ENCODE data around the gene LIMK1.
"Not testable (repeated sequence)": the region's sequence is repeated elsewhere in the genome, so short reads cannot be mapped to it uniquely, and the experiment has no call there.

The LIMK1 gene

DNA sequence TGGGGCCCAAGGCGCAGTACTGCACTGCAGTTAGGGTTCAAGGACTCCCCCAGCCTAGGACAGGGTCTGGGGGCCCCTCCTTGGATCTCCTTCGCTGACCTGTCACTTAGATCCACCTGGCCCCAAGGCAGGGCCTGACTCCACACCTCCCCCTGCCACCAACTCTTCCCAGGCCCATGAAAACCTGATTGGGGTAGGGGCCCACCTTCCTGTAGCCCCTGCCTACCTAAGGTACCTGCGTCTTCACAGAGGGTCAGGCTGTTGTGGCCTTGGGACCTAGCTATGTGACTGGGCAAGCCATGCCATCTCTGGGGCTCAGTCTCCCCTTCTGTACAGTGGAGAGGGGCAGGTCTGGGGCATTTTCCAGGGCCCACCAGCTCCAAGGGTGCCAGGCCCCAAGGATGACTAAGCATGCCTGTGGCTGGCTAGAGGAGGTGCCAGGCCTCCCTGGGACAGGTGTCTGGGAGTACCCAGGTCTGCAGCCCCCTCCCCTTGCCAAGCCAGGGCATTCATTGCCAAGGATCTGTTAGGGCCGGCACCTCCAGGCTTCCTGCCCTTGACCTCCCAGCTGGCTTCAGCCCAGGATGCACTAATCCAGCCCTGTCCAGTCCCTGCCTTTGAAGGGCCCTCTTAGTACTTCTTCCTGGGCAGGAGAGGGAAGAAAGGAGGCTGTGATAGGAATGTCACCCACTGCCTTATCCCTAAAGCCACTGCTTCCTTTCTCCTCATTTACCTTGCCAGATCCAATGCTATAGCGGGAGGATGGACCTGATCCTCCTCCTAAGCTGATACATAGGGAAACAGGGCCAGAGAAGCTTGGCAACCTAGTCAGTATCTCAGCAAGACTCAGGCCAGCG, 1.3 kb downstream of the LIMK1 start:
- no peak for DNase-seq (ENCODE audit: low read depth)

DNA sequence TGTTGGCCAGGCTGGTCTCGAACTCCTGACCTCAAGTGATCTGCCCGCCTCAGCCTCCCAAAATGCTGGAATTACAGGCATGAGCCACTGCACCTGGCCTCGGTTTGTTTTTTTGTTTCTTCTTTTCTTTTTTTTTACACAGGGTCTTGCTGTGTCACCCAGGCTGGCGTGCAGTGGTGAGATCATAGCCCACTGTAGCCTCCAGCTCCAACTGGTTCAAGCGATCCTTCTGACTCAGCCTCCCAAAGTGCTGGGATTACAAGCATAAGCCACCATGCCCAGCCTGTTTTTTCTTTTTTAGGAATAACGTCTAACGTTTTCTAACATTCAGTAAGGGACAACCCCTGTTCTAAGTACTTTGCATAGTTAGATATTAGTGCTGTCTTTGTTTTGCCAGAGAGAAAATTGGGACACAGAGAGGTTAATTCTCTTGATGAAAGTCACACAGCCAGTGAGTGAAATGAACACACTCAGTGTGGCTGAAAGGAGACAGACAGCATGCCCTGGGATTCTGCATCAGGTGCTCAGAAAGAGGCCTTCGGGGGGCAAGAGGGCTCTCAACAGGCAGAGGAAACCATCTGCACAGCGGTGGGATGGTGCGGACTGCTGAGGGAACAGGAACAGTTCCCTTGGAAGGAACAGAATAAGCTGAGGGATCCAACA, 4.3 kb downstream of the LIMK1 start:
- DNase-seq (ENCODE audit: low read depth), result no peak

DNA sequence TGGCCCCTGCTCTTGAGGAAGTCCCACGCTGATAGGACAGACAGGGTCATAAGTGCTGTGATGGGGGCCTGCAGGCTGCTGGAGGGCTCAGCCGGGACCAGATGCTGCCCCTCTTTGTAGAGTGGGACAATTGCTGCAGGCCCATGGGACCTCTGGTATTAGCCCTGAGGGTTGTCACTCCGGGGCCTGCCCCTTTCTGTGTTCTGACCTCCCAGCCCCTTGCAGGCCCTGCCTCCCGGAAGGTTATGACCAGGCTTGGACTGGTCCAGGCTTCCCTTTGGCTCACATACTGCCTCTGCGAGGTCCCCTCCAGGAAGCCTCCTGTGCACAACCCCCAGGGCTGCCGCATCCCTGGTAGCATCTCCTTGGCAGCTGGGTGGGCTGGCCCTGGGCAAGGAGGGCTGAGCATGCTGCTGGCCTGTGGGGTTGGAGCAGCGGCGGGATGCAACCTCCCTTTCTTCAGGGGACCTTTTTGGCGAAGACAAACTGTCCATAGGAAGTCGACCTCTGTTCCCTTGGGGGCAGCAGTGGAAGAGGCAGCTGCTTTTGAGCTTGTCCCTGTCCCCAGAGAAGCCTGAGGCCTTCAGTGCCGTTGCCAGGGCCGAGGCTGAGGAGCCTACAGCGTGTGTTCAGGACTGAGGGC, 8.8 kb downstream of the LIMK1 start:
- no peak for DNase-seq (ENCODE audit: low read depth)

DNA sequence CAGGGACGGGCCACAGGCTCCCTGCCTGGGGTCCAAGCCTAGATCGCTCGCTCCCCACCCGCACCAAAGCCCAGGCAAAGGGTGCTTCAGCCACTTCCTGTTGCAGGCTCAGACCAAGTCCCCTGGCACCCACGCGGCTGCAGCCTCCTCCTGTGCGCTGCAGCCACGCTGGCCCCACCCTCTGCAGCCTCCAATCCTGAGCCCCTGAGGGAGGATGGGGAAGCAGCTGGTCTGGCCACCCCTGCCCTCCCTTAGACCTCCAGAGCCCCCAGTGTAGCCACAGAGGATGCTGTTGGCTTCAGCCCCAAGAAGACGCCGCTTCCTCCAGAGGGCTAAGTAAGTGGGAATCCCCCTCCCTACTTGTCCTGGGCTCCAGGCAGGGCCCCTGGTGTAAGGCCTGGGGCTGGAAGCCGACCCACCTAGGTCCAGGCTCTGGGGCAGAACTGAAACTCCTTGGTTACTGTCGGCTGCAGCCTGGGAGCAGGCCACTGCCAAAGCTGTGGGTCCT, 9.4 kb downstream of the LIMK1 start:
- DNase-seq (ENCODE audit: low read depth), result no peak

DNA sequence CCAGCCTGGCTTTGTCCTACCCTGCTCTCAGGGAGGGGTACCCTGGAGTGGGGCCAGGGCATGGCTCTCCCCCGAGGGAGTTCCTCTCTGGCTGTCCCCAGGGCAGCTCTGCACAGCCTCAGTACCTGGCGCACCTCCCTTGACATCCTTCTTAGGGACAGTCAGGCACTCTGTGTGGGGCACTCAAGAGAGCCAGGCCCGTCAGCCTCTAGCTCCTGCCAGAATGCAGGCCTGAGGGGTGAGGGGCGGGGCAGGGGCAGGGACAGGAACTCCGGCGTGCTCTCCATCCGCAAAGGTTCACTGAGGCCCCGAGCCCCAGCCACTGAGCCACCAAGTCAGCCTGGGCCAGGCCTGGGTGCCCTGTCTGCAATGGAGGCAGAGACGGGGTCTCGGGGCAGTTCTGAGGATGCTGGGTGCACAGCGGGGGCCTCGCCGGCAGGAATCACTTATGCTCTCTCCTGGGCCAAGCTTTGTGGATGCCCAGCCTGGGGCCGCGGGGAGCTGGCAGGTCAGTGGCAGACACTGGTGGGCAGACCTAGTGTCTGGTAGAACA, 10.1 kb downstream of the LIMK1 start:
- DNase-seq (ENCODE audit: low read depth), result no peak

DNA sequence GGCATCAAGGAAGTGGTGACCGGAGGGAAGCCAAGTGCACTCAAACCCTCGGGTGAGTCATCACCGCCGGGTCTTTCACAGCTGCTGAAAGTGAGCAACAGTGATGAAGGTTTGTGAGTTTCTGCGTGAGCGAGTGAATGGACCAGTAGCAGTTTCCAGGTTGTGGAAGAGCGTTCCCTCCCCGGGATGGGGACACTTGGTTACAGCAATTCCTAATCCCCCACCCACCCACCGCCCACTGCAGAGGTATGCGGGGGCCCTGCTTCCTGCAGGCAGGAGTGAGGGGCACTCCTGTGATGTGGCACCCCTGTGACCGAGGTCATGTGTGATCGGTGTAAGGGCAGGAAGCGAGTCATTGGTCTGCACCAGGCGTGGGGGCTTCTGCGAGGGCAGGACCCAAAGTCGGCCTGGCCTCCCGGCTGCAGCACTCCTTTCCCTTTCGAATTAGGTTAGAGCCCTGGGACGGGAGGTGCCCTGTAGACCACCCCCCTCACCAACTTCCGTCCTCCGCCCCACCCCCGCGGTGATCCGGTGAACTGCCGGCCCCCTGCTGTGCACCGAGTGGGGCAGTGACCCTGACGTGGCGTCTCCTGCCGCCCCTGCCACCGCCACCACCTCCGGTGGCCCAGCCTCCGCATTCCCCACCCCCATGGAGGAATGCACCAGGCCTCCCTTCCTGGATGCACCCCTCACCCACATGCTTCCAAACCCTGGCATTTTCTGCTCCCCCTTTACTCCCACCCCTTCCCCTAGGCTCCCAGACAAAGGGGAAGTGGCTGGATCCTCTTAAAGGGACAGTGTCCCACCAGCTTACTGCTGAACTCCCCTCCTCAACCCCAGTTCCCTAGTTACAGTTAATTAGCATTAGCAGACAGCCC, 10.9 kb downstream of the LIMK1 start:
- DNase-seq (ENCODE audit: low read depth), result peak; percentile 61

DNA sequence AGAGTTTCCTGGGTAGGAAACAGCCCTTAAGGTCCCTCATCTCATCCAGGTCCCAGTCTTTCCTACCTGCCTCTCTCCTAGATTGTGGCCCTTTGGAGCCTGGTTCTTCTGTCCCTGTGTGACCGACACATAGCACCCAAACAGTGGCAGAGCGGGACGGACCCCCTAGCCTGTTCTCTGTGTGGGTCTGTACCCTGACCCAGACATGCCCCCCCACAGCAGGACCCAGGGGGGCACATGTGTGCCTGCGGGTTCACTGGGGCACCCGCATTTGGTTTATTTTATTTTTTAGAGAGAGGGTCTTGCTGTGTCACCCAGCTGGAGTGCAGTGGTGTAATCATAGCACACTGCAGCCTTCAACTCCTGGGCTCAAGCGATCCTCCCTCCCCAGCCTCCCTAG, 11.5 kb downstream of the LIMK1 start:
- no peak for DNase-seq (ENCODE audit: low read depth)

DNA sequence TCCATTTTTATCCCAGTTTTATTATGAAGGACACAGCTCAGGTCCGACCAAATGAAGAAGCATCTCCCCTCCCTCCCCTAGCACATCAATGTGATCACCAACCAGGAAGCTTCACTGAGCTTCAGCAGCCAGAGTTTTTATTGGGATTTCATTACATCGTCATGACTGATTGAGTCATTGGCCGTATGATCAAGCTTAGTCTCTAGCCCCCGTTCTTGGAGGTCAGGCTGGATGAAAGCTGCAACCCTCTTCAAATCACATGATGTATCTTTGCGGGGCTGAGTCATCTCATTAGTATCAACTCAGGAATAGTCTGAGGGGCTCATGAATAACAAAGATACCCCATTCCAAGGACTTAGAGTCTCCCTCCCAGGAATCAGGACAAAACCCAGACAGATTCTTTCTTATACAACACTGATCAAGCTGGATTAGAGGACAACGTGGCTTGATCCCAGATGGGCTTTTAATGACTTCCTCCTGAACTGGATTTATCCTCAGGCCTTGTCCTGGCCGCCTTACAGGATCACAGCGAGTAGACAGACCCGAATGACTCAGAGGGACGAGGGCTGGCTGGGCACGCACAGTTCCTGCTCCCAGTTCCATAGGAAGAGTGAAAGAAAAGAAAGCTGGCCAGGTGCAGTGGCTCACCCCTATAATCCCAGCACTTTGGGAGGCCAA, 14.5 kb downstream of the LIMK1 start:
- no peak for DNase-seq (ENCODE audit: low read depth)

DNA sequence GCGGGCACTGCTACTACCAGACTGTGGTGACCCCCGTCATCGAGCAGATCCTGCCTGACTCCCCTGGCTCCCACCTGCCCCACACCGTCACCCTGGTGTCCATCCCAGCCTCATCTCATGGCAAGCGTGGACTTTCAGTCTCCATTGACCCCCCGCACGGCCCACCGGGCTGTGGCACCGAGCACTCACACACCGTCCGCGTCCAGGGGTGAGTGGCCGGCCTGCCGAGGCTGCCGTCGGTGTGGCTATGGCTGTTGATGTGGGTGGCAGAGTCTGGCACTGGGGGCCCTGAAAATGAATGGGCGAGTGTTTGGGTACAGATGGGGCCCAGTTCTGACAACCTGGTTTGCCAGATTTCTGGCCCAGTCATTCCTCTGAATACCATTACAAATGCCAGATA, 15.4 kb downstream of the LIMK1 start:
- no peak for DNase-seq (ENCODE audit: low read depth)

DNA sequence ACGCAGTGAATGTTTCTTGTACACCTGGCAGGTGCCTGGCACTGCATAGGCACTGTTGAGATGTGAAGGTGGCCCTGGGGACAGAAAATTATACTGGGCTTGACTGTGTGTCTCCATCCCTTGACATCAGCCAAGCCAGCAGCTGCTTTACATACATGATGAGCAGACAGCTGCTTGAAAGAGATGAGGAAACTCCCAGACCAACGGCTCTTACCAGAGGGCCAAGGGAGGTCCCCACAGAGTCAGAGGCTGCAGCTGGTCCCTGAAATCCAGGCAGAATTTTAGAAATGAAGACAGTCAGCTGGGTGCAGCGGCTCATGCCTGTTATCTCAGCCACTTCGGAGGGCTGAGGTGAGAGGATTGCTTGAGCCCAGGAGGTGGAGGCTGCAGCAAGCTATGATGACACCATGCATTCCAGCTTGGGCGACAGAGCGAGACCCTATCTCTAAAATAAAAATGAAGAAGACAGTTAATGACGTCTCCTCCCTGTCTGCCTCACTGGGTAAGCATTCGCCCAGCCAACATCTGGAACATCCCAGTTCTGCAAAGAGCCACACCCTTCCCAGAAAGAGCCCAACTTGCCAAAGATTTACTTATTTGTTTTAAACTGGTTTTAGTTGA, 17.6 kb downstream of the LIMK1 start:
- no peak for DNase-seq (ENCODE audit: low read depth)

DNA sequence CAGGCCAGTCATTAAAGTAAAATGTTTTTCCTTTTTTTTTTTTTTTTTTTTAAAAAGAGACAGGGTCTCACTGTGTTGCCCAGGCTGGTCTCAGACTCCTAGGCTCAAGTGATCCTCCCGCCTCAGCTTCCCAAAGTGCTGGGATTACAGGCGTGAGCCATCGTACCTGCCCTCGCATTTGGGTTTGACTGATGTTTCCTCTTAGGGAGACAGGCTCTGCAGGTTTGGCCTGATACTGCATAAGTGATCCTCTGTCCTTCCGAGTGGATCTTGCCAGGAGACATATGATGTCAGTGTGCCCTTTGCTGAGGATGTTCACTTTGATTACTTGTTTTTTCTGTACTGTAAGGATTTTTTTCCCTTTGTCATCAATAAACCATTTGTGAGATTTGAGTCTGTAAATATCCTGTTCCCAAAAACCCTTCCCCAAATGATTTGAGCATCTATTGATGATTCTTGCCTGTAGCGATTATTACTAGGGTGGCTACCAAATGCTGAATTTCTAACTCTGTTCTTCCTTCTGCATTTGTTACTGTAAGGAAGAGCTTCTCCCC, 19.7 kb downstream of the LIMK1 start:
- no peak for DNase-seq (ENCODE audit: low read depth)

DNA sequence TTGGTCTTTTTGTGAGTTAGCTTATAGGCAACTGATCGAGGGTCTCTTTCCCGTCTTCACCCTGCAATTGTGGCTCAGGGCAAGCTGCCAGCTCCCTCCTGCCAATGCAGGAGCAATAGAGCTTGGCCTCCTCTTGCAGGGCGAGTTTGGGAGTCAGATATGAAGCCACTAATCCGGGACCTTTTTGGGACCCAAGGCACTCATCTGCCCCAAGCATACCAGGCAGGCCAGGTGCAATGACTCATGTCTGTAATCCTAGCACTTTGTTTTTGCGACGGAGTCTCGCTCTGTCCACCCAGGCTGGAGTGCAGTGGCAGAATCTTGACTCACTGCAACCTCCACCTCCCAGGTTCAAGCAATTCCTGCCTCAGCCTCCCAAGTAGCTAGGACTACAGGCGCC, 21.1 kb downstream of the LIMK1 start:
- no peak for DNase-seq (ENCODE audit: low read depth)

DNA sequence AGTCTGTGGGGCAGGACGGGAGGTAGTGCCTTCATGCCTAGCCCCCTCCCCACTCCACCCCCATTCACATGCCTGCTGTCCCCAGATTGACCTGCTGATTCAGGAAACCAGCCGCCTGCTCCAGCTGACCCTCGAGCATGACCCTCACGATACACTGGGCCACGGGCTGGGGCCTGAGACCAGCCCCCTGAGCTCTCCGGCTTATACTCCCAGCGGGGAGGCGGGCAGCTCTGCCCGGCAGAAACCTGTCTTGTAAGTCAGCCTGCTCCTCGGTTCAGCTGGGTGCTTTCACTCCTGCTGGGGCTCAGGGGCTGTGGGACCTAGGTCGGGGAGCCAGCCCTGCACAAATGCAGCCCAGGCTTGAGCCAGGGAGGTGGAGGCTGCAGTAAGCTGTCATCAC, 22.4 kb downstream of the LIMK1 start:
- no peak for DNase-seq (ENCODE audit: low read depth)

DNA sequence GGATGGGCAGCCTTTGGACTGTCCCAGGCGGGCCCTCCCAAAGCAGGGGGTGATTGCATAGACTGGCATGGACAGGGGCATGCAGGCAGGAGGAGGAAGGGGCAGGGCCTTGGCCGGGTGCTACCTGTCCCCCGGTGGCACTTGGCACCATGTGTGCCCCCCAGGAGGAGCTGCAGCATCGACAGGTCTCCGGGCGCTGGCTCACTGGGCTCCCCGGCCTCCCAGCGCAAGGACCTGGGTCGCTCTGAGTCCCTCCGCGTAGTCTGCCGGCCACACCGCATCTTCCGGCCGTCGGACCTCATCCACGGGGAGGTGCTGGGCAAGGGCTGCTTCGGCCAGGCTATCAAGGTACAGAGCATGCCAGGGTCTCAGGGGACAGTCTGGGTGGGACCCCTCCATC, 23.2 kb downstream of the LIMK1 start:
- no peak for DNase-seq (ENCODE audit: low read depth)

DNA sequence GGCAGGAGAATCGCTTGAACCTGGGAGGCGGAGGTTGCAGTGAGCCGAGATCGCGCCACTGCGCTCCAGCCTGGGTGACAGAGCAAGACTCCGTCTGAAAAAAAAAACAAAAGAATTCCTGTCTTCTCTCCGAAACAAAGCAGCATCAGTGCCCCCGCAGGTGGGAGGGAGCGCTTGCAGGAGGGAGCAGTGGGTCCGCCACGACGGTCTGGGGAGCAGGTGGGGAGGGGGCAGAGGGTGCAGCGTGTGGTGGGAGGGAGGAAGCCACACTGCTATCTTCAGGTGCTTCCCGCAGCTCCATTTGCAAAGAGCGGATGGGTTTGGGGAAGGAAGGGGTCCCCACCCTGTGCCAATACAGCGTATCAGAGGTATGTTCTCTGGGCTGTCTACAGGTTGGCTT, 31.7 kb downstream of the LIMK1 start:
- DNase-seq (ENCODE audit: low read depth), result no peak

DNA sequence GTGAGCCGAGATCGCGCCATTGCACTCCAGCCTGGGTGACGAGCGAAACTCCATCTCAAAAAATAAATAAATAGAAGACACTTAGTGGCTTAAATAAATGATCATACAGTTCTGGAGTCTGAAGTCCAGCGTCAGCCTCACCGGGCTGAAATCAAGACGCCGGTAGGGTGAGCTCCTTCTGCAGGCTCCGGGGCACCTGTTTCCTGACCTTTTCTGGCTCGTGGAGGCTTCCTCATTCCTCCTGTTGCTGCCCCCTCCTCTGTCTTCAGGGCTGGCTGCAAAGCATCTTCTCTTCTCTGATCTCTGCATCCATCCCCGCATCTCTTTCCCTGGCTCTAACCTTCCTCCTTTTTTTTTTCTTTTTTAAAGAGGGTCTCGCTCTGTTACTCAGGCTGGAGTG, 32.8 kb downstream of the LIMK1 start:
- no peak for DNase-seq (ENCODE audit: low read depth)

DNA sequence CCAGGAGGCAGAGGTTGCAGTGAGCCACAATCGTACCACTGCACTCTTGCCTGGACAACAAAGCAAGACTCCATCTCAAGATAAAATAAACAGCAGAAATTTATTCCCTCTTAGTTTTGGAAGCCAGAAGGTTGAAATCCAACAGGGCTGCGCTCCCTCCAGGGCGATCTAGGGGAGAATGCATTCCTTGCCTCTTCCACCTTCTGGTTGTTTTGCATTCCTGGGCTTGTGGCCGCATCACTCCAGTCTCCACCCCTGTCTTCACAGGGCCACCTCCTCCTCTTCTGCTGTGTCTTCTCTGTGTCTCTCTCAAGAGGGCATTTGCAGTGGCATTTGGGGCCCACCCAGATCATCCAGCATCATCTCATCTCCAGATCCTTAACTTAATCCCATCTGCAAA, 36.2 kb downstream of the LIMK1 start:
- no peak for DNase-seq (ENCODE audit: low read depth)

DNA sequence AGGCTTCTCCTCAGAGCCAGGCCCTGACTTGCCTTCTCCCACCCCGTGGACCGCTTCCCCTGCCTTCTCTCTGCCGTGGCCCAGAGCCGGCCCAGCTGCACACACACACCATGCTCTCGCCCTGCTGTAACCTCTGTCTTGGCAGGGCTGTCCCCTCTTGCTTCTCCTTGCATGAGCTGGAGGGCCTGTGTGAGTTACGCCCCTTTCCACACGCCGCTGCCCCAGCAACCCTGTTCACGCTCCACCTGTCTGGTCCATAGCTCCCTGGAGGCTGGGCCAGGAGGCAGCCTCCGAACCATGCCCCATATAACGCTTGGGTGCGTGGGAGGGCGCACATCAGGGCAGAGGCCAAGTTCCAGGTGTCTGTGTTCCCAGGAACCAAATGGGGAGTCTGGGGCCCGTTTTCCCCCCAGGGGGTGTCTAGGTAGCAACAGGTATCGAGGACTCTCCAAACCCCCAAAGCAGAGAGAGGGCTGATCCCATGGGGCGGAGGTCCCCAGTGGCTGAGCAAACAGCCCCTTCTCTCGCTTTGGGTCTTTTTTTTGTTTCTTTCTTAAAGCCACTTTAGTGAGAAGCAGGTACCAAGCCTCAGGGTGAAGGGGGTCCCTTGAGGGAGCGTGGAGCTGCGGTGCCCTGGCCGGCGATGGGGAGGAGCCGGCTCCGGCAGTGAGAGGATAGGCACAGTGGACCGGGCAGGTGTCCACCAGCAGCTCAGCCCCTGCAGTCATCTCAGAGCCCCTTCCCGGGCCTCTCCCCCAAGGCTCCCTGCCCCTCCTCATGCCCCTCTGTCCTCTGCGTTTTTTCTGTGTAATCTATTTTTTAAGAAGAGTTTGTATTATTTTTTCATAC, 38.0 kb downstream of the LIMK1 start:
- DNase-seq (ENCODE audit: low read depth), result no peak

DNA sequence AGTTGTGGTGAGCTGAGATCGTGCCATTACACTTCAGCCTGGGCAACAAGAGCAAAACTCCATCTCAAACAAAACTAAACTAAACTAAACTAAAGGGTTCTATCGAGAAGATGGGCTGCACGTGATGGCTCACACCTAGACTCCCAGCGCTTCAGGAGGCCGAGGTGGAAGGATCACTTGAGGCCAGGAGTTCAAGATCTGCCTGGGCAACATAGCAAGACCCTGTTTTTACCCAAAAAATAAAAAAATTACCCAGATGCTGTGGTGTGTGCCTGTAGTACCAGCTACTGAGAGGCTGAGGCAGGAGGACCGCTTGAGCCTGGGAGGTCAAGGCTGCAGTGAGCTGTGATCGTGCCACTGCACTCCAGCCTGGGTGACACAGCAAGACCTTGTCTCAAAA, 40.3 kb downstream of the LIMK1 start:
- not testable (repeated sequence) for DNase-seq (ENCODE audit: low read depth)
